CD4-positive, alpha-beta T cell (primary cell): ENCODE measurements around the gene KLC3. TPM values are rescaled to one million over a fixed set of nuclear protein-coding genes. Genes with fewer than 3 reads are reported as not detected.

Experiments used
- ATAC-seq: fragments of 200-7000 bp; cut with Tn5 transposase; one replicate; pipeline ENCODE4 v1.10.0; 2022; ENCODE audit warnings: mild to moderate bottlenecking; ENCODE audit not compliant: poor library complexity
- CTCF ChIA-PET: fragments of 350-600 bp; sonication (Branson Sonifier 250); formaldehyde crosslinking; loops from one replicate; lab custom pipeline; 2021; ENCODE audit warnings: antibody characterized with exemption, inconsistent platforms; lab: Charles Lee
- POLR2A ChIA-PET: fragments of 350-600 bp; sonication (Branson Sonifier 250); formaldehyde crosslinking; loops from one replicate; lab custom pipeline; 2021; ENCODE audit warnings: antibody characterized with exemption, inconsistent platforms; lab: Charles Lee
- DNase-seq, 14 experiments: peaks; one replicate each; pipeline ENCODE4 v3.0.0-alpha.2; 2013 to 2020; ENCODE audit warnings: mixed read lengths in 2 of 14
- H3K27ac ChIP-seq, 2 donors: one replicate each; pipeline versions ENCODE4 v1.5.1 to v1.7.0; 2013; ENCODE audit warnings: low read length in 2 of 2, low read depth in 1 of 2, mild to moderate bottlenecking in 1 of 2
- H3K27me3 ChIP-seq, 2 experiments: 1 replicate in 1 of 2; 2 replicates in 1 of 2; pipeline versions ENCODE4 v1.6.1 to v1.7.0; 2013; ENCODE audit warnings: low read length in 2 of 2, control low read depth in 1 of 2, mild to moderate bottlenecking in 1 of 2, moderate library complexity in 1 of 2; ENCODE audit not compliant: insufficient read depth in 2 of 2, control insufficient read depth in 1 of 2
- H3K36me3 ChIP-seq: one replicate; pipeline ENCODE4 v1.6.1; 2013; ENCODE audit warnings: low read length, control low read depth; ENCODE audit not compliant: insufficient read depth
- H3K4me1 ChIP-seq: one replicate; pipeline ENCODE4 v1.6.1; 2013; ENCODE audit warnings: low read length, control low read depth; ENCODE audit not compliant: insufficient read depth
- H3K4me3 ChIP-seq: one replicate; pipeline ENCODE4 v1.5.1; 2013; ENCODE audit warnings: mild to moderate bottlenecking, low read length, moderate library complexity
- H3K9me3 ChIP-seq, 2 experiments: 1 replicate in 1 of 2; 2 replicates in 1 of 2; pipeline versions ENCODE4 v1.6.1 to v1.7.0; 2013; ENCODE audit warnings: low read length in 2 of 2, mild to moderate bottlenecking in 2 of 2, control low read depth in 1 of 2, moderate library complexity in 1 of 2; ENCODE audit not compliant: control insufficient read depth in 1 of 2, insufficient read depth in 1 of 2
- H3K27ac Mint-ChIP-seq: one replicate; pipeline ENCODE4 v1.8.0; 2020; ENCODE audit warnings: mixed read lengths
- H3K27me3 Mint-ChIP-seq: one replicate; pipeline ENCODE4 v1.8.0; 2021; ENCODE audit warnings: mixed read lengths
- H3K36me3 Mint-ChIP-seq: one replicate; pipeline ENCODE4 v1.8.0; 2021; ENCODE audit warnings: low read depth, mixed read lengths
- H3K4me1 Mint-ChIP-seq: one replicate; pipeline ENCODE4 v1.8.0; 2021; ENCODE audit warnings: low read depth, mixed read lengths
- H3K4me3 Mint-ChIP-seq: one replicate; pipeline ENCODE4 v1.8.0; 2020; ENCODE audit warnings: mild to moderate bottlenecking, mixed read lengths
- H3K9me3 Mint-ChIP-seq: one replicate; pipeline ENCODE4 v1.8.0; 2020; ENCODE audit warnings: mixed read lengths
- CTCF ChIP-seq: fragments of 200-600 bp; IDR thresholded peaks from one replicate; pipeline ENCODE4 v1.8.0; 2022; ENCODE audit warnings: antibody characterized with exemption, mild to moderate bottlenecking
- intact Hi-C, 2 experiments: fragments of 100-400 bp; cut with DNase I in 1 of 2; cut with micrococcal nuclease in 1 of 2; formaldehyde crosslinking; loops; one replicate each; pipeline versions ENCODE4 v1.15.1 to v1.9.0; 2023 to 2025; cut with DNase I, micrococcal nuclease
- polyA plus RNA-seq, 2 donors: library from polyadenylated mRNA; unstranded; fragments of 120-200 nt; gene quantifications; one replicate each; pipeline ENCODE4 v1.2.1, GENCODE V29; 2013
- total RNA-seq, 174 experiments: library from RNA in 2 of 174; stranded (reverse) in 2 of 174; gene quantifications; one replicate each; pipeline ENCODE4 v1.2.3 and lab custom pipeline; 2021 to 2026

Gene KLC3
- not detected for total RNA-seq
- not detected for polyA plus RNA-seq (2013, experiment 1 of 2)
- polyA plus RNA-seq (2013, experiment 2 of 2): 0.04 TPM
- total RNA-seq (lab: John Stamatoyannopoulos, UW): 0 to 0.30 (median 0.04) reads per million in 172 experiments

- no peaks in the 10 kb centered on the region for H3K9me3 Mint-ChIP-seq
- intact Hi-C loops: no loop called here
- Histone ChIP-seq H3K27ac (no peak within 1 kb of the TSS), H3K36me3 (no peaks in the 10 kb centered on the region), H3K9me3 (no peaks in the 10 kb centered on the region), H3K4me1 (peaks cover 16% of the 10 kb centered on the region), H3K4me3 (no peak within 1 kb of the TSS), H3K27me3 (peaks cover 38% of the 10 kb centered on the region in 2 experiments)
- no peak within 1 kb of the TSS for H3K4me3 Mint-ChIP-seq
- no peak for TF ChIP-seq CTCF
- no peaks in the 10 kb centered on the region for H3K4me1 Mint-ChIP-seq
- ChIA-PET CTCF (no interaction called here), POLR2A (no interaction called here)
- H3K27ac Mint-ChIP-seq: no peak within 1 kb of the TSS
- no peaks in the 10 kb centered on the region for H3K36me3 Mint-ChIP-seq
- DNase-seq (peak in 12 of 14 experiments; percentile 7 to 70 (median 35)), ATAC-seq (peak; percentile 53)
- peaks cover 45% of the 10 kb centered on the region for H3K27me3 Mint-ChIP-seq
These were observed at the start of gene KLC3 for GRCh38 chr19:45340232-45340898. KLC3 (plus strand) TSS chr19:45340750; CDS start chr19:45345542, 4,792 bp downstream.

GRCh38 chr19:45291834-45292233, 48.7 kb upstream of the KLC3 start:
- H3K27me3 ChIP-seq: no peaks in the 10 kb centered on the region
- Mint-ChIP-seq H3K36me3 (peaks cover 75% of the 10 kb centered on the region), H3K27me3 (no peaks in the 10 kb centered on the region), H3K27ac (no peak overlapping the region), H3K4me3 (no peak overlapping the region), H3K9me3 (no peaks in the 10 kb centered on the region), H3K4me1 (no peaks in the 10 kb centered on the region)
- ChIA-PET CTCF (no interaction called here), POLR2A (no interaction called here)
- no peak overlapping the region for H3K4me3 ChIP-seq
- TF ChIP-seq CTCF: no peak
- DNase-seq: no peak
- peaks cover 0 to 6% of the 10 kb centered on the region in 2 experiments for H3K9me3 ChIP-seq
- H3K36me3 ChIP-seq: peaks cover 40% of the 10 kb centered on the region
- H3K4me1 ChIP-seq: no peaks in the 10 kb centered on the region
- intact Hi-C loops: no loop called here
- no peak for ATAC-seq
- no peak overlapping the region for H3K27ac ChIP-seq

GRCh38 chr19:45293682-45294081, 46.9 kb upstream of the KLC3 start:
- TF ChIP-seq CTCF: no peak
- H3K9me3 Mint-ChIP-seq: no peaks in the 10 kb centered on the region
- intact Hi-C loops: no loop called here
- H3K27me3 Mint-ChIP-seq: no peaks in the 10 kb centered on the region
- Histone ChIP-seq H3K9me3 (peaks cover 0 to 6% of the 10 kb centered on the region in 2 experiments), H3K4me3 (no peak overlapping the region), H3K4me1 (no peaks in the 10 kb centered on the region), H3K36me3 (peaks cover 34% of the 10 kb centered on the region), H3K27ac (no peak overlapping the region), H3K27me3 (no peaks in the 10 kb centered on the region)
- peaks cover 79% of the 10 kb centered on the region for H3K36me3 Mint-ChIP-seq
- no peak overlapping the region for H3K4me3 Mint-ChIP-seq
- no peak for DNase-seq
- no peaks in the 10 kb centered on the region for H3K4me1 Mint-ChIP-seq
- no peak overlapping the region for H3K27ac Mint-ChIP-seq
- ATAC-seq: no peak
- CTCF ChIA-PET: no interaction called here
- POLR2A ChIA-PET: no interaction called here
